Adrenal gland (tissue), 12 donors: ENCODE measurements around the gene CENPM. TPM values are rescaled to one million over a fixed set of nuclear protein-coding genes. Genes with fewer than 3 reads are reported as not detected.

Source experiments
- DNase-seq, 7 donors: peaks; one replicate each; pipeline ENCODE4 v3.0.0-alpha.2; 2019 to 2020
- H3K27ac ChIP-seq, 5 donors: fragments of 200-600 bp; sonication (generic) in 4 of 5; 1 replicate in 3 of 5; 2 replicates in 2 of 5; pipeline versions ENCODE4 v1.5.1 to v1.8.0; 2016 to 2020; ENCODE audit warnings: mild to moderate bottlenecking in 1 of 5
- H3K27me3 ChIP-seq: fragments of 200-600 bp; 2 replicates; pipeline ENCODE4 v1.8.0; 2021
- H3K36me3 ChIP-seq, 2 donors: fragments of 200-600 bp; replicated peaks in 1 of 2; 1 replicate in 1 of 2; 2 replicates in 1 of 2; pipeline versions ENCODE4 v1.5.1 to v1.8.0; 2018 to 2022
- H3K4me1 ChIP-seq, 2 donors: fragments of 200-600 bp; replicated peaks in 1 of 2; 1 replicate in 1 of 2; 2 replicates in 1 of 2; pipeline versions ENCODE4 v1.5.1 to v1.8.0; 2018 to 2021
- H3K4me3 ChIP-seq, 4 donors: fragments of 200-600 bp; sonication (generic) in 3 of 4; one replicate each; pipeline ENCODE4 v1.5.1; 2016 to 2018
- H3K9me3 ChIP-seq, 3 donors: fragments of 200-600 bp; sonication (generic) in 1 of 3; replicated peaks in 1 of 3; 1 replicate in 2 of 3; 2 replicates in 1 of 3; pipeline versions ENCODE4 v1.5.1 to v1.8.0; 2016 to 2021
- CTCF ChIP-seq, 6 experiments: fragments of 450-650 bp in 4 of 6; fragments of 200-600 bp in 2 of 6; sonication (generic) in 1 of 6; IDR thresholded peaks; 1 replicate in 5 of 6; 2 replicates in 1 of 6; pipeline versions ENCODE4 v1.5.1 to v1.8.0; 2016 to 2021; ENCODE audit warnings: antibody characterized with exemption in 6 of 6, mild to moderate bottlenecking in 2 of 6, moderate library complexity in 1 of 6
- POLR2A ChIP-seq, 2 donors: fragments of 450-650 bp; IDR thresholded peaks; one replicate each; pipeline ENCODE4 v1.6.1; 2017; ENCODE audit warnings: antibody characterized with exemption in 2 of 2, mild to moderate bottlenecking in 2 of 2, moderate library complexity in 1 of 2
- WGBS, 4 donors: extraction: QIAGEN DNeasy Blood & Tissue Kit in 2 of 4; methylation state at CpG; one replicate each; pipeline versions ENCODE4 v1.1.5 to v1.1.7; 2013 to 2017; 5-methylcytosine and 5-hydroxymethylcytosine counted together
- intact Hi-C, 2 donors: fragments of 100-400 bp; cut with DNase I; formaldehyde crosslinking; loops; one replicate each; pipeline versions ENCODE4 v1.14.1 to v1.15.0; 2022 to 2023
- polyA plus RNA-seq, 3 donors: library from polyadenylated mRNA; stranded (reverse); fragments of 200-250 nt in 2 of 3; fragments of 350-450 nt in 1 of 3; fragmentation: Illumina TruSeq in 1 of 3; extraction: RNeasy Lipid Tissue Mini Kit (QIAGEN cat#74804) in 1 of 3; gene quantifications; one replicate each; pipeline ENCODE4 v1.2.3, GENCODE V29; 2013 to 2014
- total RNA-seq, 9 donors: library from RNA; depleted of rRNA in 4 of 9; stranded (reverse); fragments of >200 nt in 4 of 9; fragments of 120-200 nt in 1 of 9; fragmentation: NEBNext Ultra II Directional in 1 of 9; extraction: Animal tissue kit (Norgen Biotek cat#: 25700) in 1 of 9; gene quantifications; one replicate each; pipeline versions ENCODE4 v1.1.0 to v1.2.4, GENCODE V29; 2013 to 2023
- donor health status: healthy with polysubstance abuse.
- donor health status: Bipolar disorder and iron deficiency.
- donor health status: DM: yes; HTN: yes; CAD: no.
- donor health status: DM: no; HTN: no; CAD: no.
- donor health status: DM: no; HTN: no; CAD: no.
- donor health status: DM: yes; HTN: yes; CAD: no.

The CENPM gene
- total and polyA plus RNA-seq, 12 donors: 0.88 to 9.2 (median 1.7) TPM; not detected in 1

DNA sequence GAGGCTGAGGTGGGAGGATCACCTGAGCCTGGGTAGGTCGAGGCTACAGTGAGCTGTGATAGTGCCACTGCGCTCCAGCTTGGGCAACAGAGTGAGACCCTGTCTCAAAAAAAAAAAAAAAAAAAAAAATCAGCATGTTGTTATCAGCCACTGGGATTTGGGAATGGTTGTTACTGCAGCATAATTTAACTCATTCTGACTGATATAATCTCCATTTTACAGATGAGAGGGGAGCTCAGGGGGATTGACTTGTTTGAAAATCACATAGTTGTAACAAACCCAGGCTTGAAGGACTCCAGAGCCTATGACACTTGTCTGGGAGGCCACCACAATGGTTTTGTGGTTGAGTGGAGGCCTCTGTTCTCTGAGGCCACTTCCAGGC, 19.3 kb upstream of the CENPM start:
- H3K4me3 ChIP-seq: no peak overlapping the region
- H3K36me3 ChIP-seq: no peaks in the 10 kb centered on the region
- H3K9me3 ChIP-seq: no peaks in the 10 kb centered on the region
- intact Hi-C loops: loop anchor here in 1 of 2 donors (5.0 to 10.0 kb wide), 2 partner anchors 149 to 471 kb away; no protein-coding TSS in a partner anchor
- no peaks in the 10 kb centered on the region for H3K27me3 ChIP-seq
- no peak for DNase-seq
- H3K27ac ChIP-seq: no peak overlapping the region
- 90 to 100% (median 98%) methylated on average over 2 of the region's 2 CpGs for WGBS, 4 donors
- TF ChIP-seq POLR2A (IDR thresholded peaks at IDR 0.05): no peak
- no peak for TF ChIP-seq CTCF (IDR thresholded peaks at IDR 0.05)
- no peaks in the 10 kb centered on the region for H3K4me1 ChIP-seq

- Histone ChIP-seq H3K27ac (no peak overlapping the region), H3K27me3 (no peaks in the 10 kb centered on the region), H3K36me3 (no peaks in the 10 kb centered on the region), H3K4me1 (no peaks in the 10 kb centered on the region), H3K4me3 (no peak overlapping the region), H3K9me3 (no peaks in the 10 kb centered on the region)
- intact Hi-C loops: loop anchor here in 1 of 2 donors (10.0 kb wide), 1 partner anchor 151 kb away; no protein-coding TSS in a partner anchor
- DNase-seq: no peak
- no peak for TF ChIP-seq CTCF (IDR thresholded peaks at IDR 0.05)
- TF ChIP-seq POLR2A (IDR thresholded peaks at IDR 0.05): no peak
- WGBS, 4 donors: 71 to 74% (median 73%) methylated on average over 5 of the region's 5 CpGs
These were observed 17.1 kb upstream of the CENPM start for GRCh38 chr22:41964112-41964491.

GRCh38 chr22:41963453-41964111, 16.6 kb upstream of the CENPM start:
- H3K27ac ChIP-seq: no peak overlapping the region

More at GRCh38 chr22:41963453-41964111, 16.6 kb upstream of the CENPM start:
- no peaks in the 10 kb centered on the region for H3K36me3 ChIP-seq
- H3K27me3 ChIP-seq: no peaks in the 10 kb centered on the region
- 67 to 79% (median 74%) methylated on average over 9 of the region's 9 CpGs for WGBS, 4 donors
- DNase-seq: no peak
- intact Hi-C loops: loop anchor here in 1 of 2 donors (10.0 kb wide), 1 partner anchor 151 kb away; no protein-coding TSS in a partner anchor
- TF ChIP-seq CTCF (IDR thresholded peaks at IDR 0.05): no peak
- TF ChIP-seq POLR2A (IDR thresholded peaks at IDR 0.05): no peak
- no peaks in the 10 kb centered on the region for H3K9me3 ChIP-seq
- H3K4me3 ChIP-seq: no peak overlapping the region
- H3K4me1 ChIP-seq: no peaks in the 10 kb centered on the region
